Kidney epithelial cell (primary cell): ENCODE data around the gene ITPRIPL2. TPM values are rescaled to one million over a fixed set of nuclear protein-coding genes. Genes with fewer than 3 reads are reported as not detected.

Experiments used
- DNase-seq: peaks from one replicate; pipeline ENCODE4 v3.0.0-alpha.2; 2010; ENCODE audit warnings: low read depth
- H3K27me3 ChIP-seq: 2 replicates; pipeline ENCODE4 v1.6.0; 2011; ENCODE audit warnings: low read length; ENCODE audit not compliant: control insufficient read depth, insufficient read depth
- H3K36me3 ChIP-seq: 2 replicates; pipeline ENCODE4 v1.5.1; 2011; ENCODE audit warnings: low read length; ENCODE audit not compliant: control insufficient read depth, insufficient read depth
- H3K4me3 ChIP-seq: 2 replicates; pipeline ENCODE4 v1.5.1; 2011; ENCODE audit warnings: low read depth, mild to moderate bottlenecking, control low read depth, low read length
- total RNA-seq: library from RNA; depleted of rRNA; stranded (reverse); fragments of >200 nt; gene quantifications from 2 replicates; pipeline ENCODE4 v1.2.3, GENCODE V29; 2015
- TF ChIP-seq, protein P1 (sequence below): IDR thresholded peaks from 2 replicates; pipeline ENCODE4 v1.5.1; 2011; ENCODE audit warnings: mild to moderate bottlenecking, moderate library complexity, low read length, control low read depth, inconsistent platforms; ENCODE audit not compliant: insufficient read depth, poor library complexity, severe bottlenecking

The ITPRIPL2 gene
- total RNA-seq, 1 donor from 2014 or later = 71.8 TPM

DNA sequence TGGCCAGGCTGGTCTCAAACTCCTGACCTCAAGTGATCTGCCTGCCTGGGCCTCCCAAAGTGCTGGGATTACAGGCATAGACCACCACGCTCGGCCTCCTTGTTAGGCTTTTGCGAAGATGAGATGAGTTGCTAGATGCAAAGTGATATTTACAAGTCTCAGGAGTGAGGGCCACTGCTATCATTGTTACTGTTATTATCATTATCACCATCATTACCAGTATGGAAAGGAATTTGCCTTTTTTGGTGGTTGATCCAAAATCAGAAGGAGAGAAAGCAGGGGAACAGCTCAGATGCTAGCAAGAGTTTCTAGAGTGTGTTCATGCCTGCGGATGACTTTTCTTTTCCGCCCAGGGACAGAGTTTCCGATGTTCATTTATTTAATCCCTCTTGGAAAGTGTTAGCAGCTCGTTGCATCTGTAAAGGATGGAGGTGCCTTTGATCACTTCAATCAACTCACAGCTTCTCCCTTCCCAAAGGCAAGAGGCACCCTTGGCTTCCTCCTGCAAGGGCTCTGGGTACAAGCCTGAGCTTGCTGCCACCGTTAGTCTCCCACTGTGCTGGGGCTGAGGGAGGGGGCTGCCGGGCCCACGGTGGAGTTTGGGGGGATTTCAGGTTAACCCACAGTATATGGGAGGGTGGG lies 21.6 kb downstream of the ITPRIPL2 start:
- TF ChIP-seq, protein P1, sequence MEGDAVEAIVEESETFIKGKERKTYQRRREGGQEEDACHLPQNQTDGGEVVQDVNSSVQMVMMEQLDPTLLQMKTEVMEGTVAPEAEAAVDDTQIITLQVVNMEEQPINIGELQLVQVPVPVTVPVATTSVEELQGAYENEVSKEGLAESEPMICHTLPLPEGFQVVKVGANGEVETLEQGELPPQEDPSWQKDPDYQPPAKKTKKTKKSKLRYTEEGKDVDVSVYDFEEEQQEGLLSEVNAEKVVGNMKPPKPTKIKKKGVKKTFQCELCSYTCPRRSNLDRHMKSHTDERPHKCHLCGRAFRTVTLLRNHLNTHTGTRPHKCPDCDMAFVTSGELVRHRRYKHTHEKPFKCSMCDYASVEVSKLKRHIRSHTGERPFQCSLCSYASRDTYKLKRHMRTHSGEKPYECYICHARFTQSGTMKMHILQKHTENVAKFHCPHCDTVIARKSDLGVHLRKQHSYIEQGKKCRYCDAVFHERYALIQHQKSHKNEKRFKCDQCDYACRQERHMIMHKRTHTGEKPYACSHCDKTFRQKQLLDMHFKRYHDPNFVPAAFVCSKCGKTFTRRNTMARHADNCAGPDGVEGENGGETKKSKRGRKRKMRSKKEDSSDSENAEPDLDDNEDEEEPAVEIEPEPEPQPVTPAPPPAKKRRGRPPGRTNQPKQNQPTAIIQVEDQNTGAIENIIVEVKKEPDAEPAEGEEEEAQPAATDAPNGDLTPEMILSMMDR = no peak
- no peaks in the 10 kb centered on the region for H3K36me3 ChIP-seq
- no peak for DNase-seq
- no peak overlapping the region for H3K4me3 ChIP-seq
- H3K27me3 ChIP-seq = no peaks in the 10 kb centered on the region

- TF ChIP-seq, protein P1 = no peak
- no peak for DNase-seq
- Histone ChIP-seq H3K36me3 (no peaks in the 10 kb centered on the region), H3K4me3 (no peak overlapping the region), H3K27me3 (no peaks in the 10 kb centered on the region)
These were observed 22.2 kb downstream of the ITPRIPL2 start for GRCh38 chr16:19135896-19136438.

GRCh38 chr16:19136549-19137196 lies 22.9 kb downstream of the ITPRIPL2 start:
- DNase-seq = no peak
- TF ChIP-seq, protein P1 = no peak
- Histone ChIP-seq H3K36me3 (no peaks in the 10 kb centered on the region), H3K27me3 (no peaks in the 10 kb centered on the region), H3K4me3 (no peak overlapping the region)

GRCh38 chr16:19137201-19138128 lies 23.7 kb downstream of the ITPRIPL2 start:
- Histone ChIP-seq H3K4me3 (no peak overlapping the region), H3K36me3 (no peaks in the 10 kb centered on the region), H3K27me3 (no peaks in the 10 kb centered on the region)
- no peak for DNase-seq
- TF ChIP-seq, protein P1 = no peak

DNA sequence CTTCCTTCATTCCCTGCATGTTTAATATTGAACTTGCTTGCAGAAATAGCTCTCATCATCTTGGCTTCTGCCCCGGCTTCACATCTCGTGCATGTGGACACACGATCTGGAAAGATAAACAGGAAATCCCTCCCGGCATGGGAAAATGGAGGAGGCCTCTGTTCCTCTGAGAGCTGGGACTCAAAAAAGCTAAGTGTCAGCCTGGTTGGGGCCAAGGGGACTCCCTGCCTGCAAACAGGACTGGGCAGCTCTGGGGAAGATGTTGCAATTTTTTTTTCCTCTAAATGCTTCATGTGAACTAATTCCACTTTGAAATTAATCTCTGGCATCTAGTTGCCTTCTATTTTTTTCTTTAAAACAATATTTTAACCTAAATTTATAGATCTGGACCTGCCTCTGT lies 24.8 kb downstream of the ITPRIPL2 start:
- TF ChIP-seq, protein P1 = no peak
- DNase-seq = no peak
- no peak overlapping the region for H3K4me3 ChIP-seq
- no peaks in the 10 kb centered on the region for H3K27me3 ChIP-seq
- H3K36me3 ChIP-seq = no peaks in the 10 kb centered on the region
